SK-N-SH (cell line): ENCODE measurements around the gene MYL5. TPM values are rescaled to one million over a fixed set of nuclear protein-coding genes. Genes with fewer than 3 reads are reported as not detected.

Experiments
- CTCF ChIA-PET: fragments of 300-600, 350-600 bp; formaldehyde crosslinking; extraction: SDS; loops from one replicate; lab custom pipeline; 2021; lab: Yijun Ruan, JAX
- POLR2A ChIA-PET: fragments of 350-600 bp; sonication (Branson Sonifier 250); formaldehyde crosslinking; extraction: SDS; loops from one replicate; lab custom pipeline; 2020; ENCODE audit warnings: antibody characterized with exemption, inconsistent platforms; lab: Yijun Ruan, JAX
- DNase-seq: peaks from one replicate; pipeline ENCODE4 v3.0.0; 2012
- H2AFZ ChIP-seq: fragments of 200-600 bp; sonication (generic); 2 replicates; pipeline ENCODE4 v1.8.1; 2016; ENCODE audit warnings: antibody characterized with exemption, mild to moderate bottlenecking, low read depth
- H3F3A ChIP-seq: fragments of 200-600 bp; sonication (generic); replicated peaks from 2 replicates; pipeline ENCODE3; 2016; ENCODE audit warnings: antibody characterized with exemption, mild to moderate bottlenecking; ENCODE audit not compliant: insufficient read depth
- H3K27ac ChIP-seq, 2 experiments: fragments of 200-500 bp in 1 of 2; fragments of 200-600 bp in 1 of 2; sonication (Bioruptor generic) in 1 of 2; sonication (generic), shearing (Covaris generic) in 1 of 2; 2 replicates each; pipeline versions ENCODE4 v1.5.1 to v1.6.1; 2014 to 2016; ENCODE audit warnings: low read depth in 2 of 2, inconsistent platforms in 1 of 2, low read length in 1 of 2, mild to moderate bottlenecking in 1 of 2, mixed read lengths in 1 of 2
- H3K27me3 ChIP-seq: fragments of 200-600 bp; sonication (generic), shearing (Covaris generic); 2 replicates; pipeline ENCODE4 v1.6.1; 2016; ENCODE audit warnings: mixed run types; ENCODE audit not compliant: insufficient read depth
- H3K36me3 ChIP-seq, 2 experiments: fragments of 200-500 bp in 1 of 2; fragments of 200-600 bp in 1 of 2; sonication (Bioruptor generic) in 1 of 2; sonication (generic) in 1 of 2; replicated peaks in 1 of 2; 2 replicates each; pipeline versions ENCODE3 to v1.5.1; 2014 to 2016; ENCODE audit warnings: low read length in 1 of 2, mild to moderate bottlenecking in 1 of 2; ENCODE audit not compliant: insufficient read depth in 2 of 2, control insufficient read depth in 1 of 2
- H3K4me1 ChIP-seq, 2 experiments: fragments of 200-500 bp in 1 of 2; fragments of 200-600 bp in 1 of 2; sonication (Bioruptor generic) in 1 of 2; sonication (generic), shearing (Covaris generic) in 1 of 2; 2 replicates each; pipeline versions ENCODE4 v1.5.1 to v1.6.1; 2014 to 2016; ENCODE audit warnings: low read depth in 1 of 2, low read length in 1 of 2, mixed run types in 1 of 2; ENCODE audit not compliant: insufficient read depth in 2 of 2, control insufficient read depth in 1 of 2
- H3K4me2 ChIP-seq: fragments of 200-600 bp; sonication (generic), shearing (Covaris generic); 2 replicates; pipeline ENCODE4 v1.6.1; 2017; ENCODE audit warnings: mixed run types
- H3K4me3 ChIP-seq, 2 experiments: fragments of 200-500 bp in 1 of 2; fragments of 200-600 bp in 1 of 2; sonication (Bioruptor generic) in 1 of 2; sonication (generic), shearing (Covaris generic) in 1 of 2; 2 replicates each; pipeline versions ENCODE4 v1.5.1 to v1.8.1; 2014 to 2016; ENCODE audit warnings: low read depth in 2 of 2, inconsistent platforms in 1 of 2, low read length in 1 of 2, mild to moderate bottlenecking in 1 of 2, mixed read lengths in 1 of 2, moderate library complexity in 1 of 2
- H3K79me2 ChIP-seq: fragments of 200-600 bp; sonication (generic); 2 replicates; pipeline ENCODE4 v1.8.1; 2017; ENCODE audit warnings: mild to moderate bottlenecking; ENCODE audit not compliant: insufficient read depth
- H3K9ac ChIP-seq: fragments of 200-600 bp; sonication (generic); 2 replicates; pipeline ENCODE4 v1.6.1; 2017; ENCODE audit warnings: mixed run types
- H3K9me2 ChIP-seq: fragments of 200-600 bp; sonication (generic); 2 replicates; pipeline ENCODE4 v1.6.1; 2017; ENCODE audit warnings: mixed run types
- H3K9me3 ChIP-seq: fragments of 200-600 bp; sonication (generic); 2 replicates; pipeline ENCODE4 v1.6.1; 2017; ENCODE audit warnings: mixed run types, mild to moderate bottlenecking, moderate library complexity
- H4K20me1 ChIP-seq: fragments of 200-600 bp; sonication (generic); 2 replicates; pipeline ENCODE4 v1.6.1; 2017; ENCODE audit warnings: mild to moderate bottlenecking, mixed run types; ENCODE audit not compliant: insufficient read depth
- CHD2 ChIP-seq: fragments of 150-350 bp; IDR thresholded peaks from 2 replicates; pipeline ENCODE4 v1.6.1; 2018; ENCODE audit warnings: low read length; ENCODE audit not compliant: partially characterized antibody
- EZH2phosphoT487 ChIP-seq: fragments of 200-600 bp; sonication (generic); IDR thresholded peaks from 2 replicates; pipeline ENCODE4 v1.6.1; 2017; ENCODE audit warnings: low read depth, mixed run types, mild to moderate bottlenecking, antibody characterized with exemption, moderate library complexity, borderline replicate concordance
- MAX ChIP-seq: IDR thresholded peaks from 2 replicates; pipeline ENCODE4 v1.4.0; 2012; ENCODE audit warnings: low read depth
- MEF2A ChIP-seq: IDR thresholded peaks from 2 replicates; pipeline ENCODE4 v1.4.0; 2012; ENCODE audit warnings: low read depth, borderline replicate concordance
- MXI1 ChIP-seq: IDR thresholded peaks from 2 replicates; pipeline ENCODE4 v1.6.1; 2012; ENCODE audit warnings: mild to moderate bottlenecking, low read depth, low read length, improper control_type of control experiment
- POLR2AphosphoS5 ChIP-seq: IDR thresholded peaks from 2 replicates; pipeline ENCODE4 v1.6.1; 2012; ENCODE audit warnings: low read depth, low read length
- RCOR1 ChIP-seq: fragments of 150-350 bp; IDR thresholded peaks from 2 replicates; pipeline ENCODE4 v1.6.1; 2017; ENCODE audit warnings: antibody characterized with exemption, low read length
- SIN3A ChIP-seq: IDR thresholded peaks from 2 replicates; pipeline ENCODE4 v1.6.1; 2012; ENCODE audit warnings: low read depth, mild to moderate bottlenecking, low read length, moderate library complexity, borderline replicate concordance
- SMC3 ChIP-seq: IDR thresholded peaks from 2 replicates; pipeline ENCODE4 v1.6.1; 2012; ENCODE audit warnings: low read depth, low read length, improper control_type of control experiment
- TAF1 ChIP-seq: IDR thresholded peaks from 2 replicates; pipeline ENCODE4 v1.6.1; 2012; ENCODE audit warnings: low read depth, mild to moderate bottlenecking, low read length, moderate library complexity, borderline replicate concordance
- TEAD4 ChIP-seq: IDR thresholded peaks from 2 replicates; pipeline ENCODE4 v1.4.0; 2012; ENCODE audit warnings: mild to moderate bottlenecking, borderline replicate concordance; ENCODE audit not compliant: insufficient read depth
- USF1 ChIP-seq: IDR thresholded peaks from 2 replicates; pipeline ENCODE4 v1.4.0; 2012; ENCODE audit warnings: low read depth, borderline replicate concordance
- USF2 ChIP-seq: fragments of 150-350 bp; IDR thresholded peaks from 2 replicates; pipeline ENCODE4 v1.6.1; 2017; ENCODE audit warnings: antibody characterized with exemption, low read length, low read depth, borderline replicate concordance
- ZBTB33 ChIP-seq: IDR thresholded peaks from 2 replicates; pipeline ENCODE4 v1.4.0; 2012; ENCODE audit warnings: low read depth, borderline replicate concordance
- WGBS: methylation state at CpG from one replicate; pipeline ENCODE4 v1.1.6; 2017; ENCODE audit warnings: low lambda C conversion rate; 5-methylcytosine and 5-hydroxymethylcytosine counted together
- polyA plus RNA-seq, 3 experiments: library from polyadenylated mRNA; depleted of rRNA; stranded (reverse); fragments of >200 nt; gene quantifications; 2 replicates each; pipeline ENCODE4 v1.2.3, GENCODE V29; 2012

The MYL5 gene
- polyA plus RNA-seq, 1 of the 3 experiments (the other 2 are of a cell fraction), result 46.9 TPM

- Histone ChIP-seq H3F3A (no peaks in the 10 kb centered on the region), H3K4me2 (no peak overlapping the region), H3K27ac (no peak overlapping the region)
- TF ChIP-seq USF2 (no peak), TAF1 (no peak), USF1 (no peak), TEAD4 (no peak), EZH2phosphoT487 (no peak)
- TF ChIP-seq, all 33 proteins: peak for 0
- Histone ChIP-seq H3K9ac (no peak overlapping the region), H3K4me1 (peaks cover 0 to 14% of the 10 kb centered on the region in 2 experiments; a peak in 1 of 4 replicates), H3K27me3 (peaks cover 13% of the 10 kb centered on the region; the same call in 1 of the 2 replicates), H3K36me3 (no peaks in the 10 kb centered on the region), H2AFZ (no peak overlapping the region), H3K4me3 (no peak overlapping the region), H3K9me3 (no peaks in the 10 kb centered on the region), H4K20me1 (no peaks in the 10 kb centered on the region), H3K9me2 (no peaks in the 10 kb centered on the region), H3K79me2 (no peaks in the 10 kb centered on the region)
- POLR2A ChIA-PET, result no interaction called here
- no peak for DNase-seq
- CTCF ChIA-PET, result interaction anchor here (0.8 kb wide), 1 partner anchor 14 kb away, joined by 3 read pairs; no protein-coding TSS in a partner anchor
- 70% methylated on average over 20 of the region's 26 CpGs for WGBS
Measured at GRCh38 chr4:655464-656151, 18.7 kb upstream of the MYL5 start.

GRCh38 chr4:656436-657337 is 17.7 kb upstream of the MYL5 start:
- ChIA-PET CTCF (interaction anchor here (0.8 to 1.0 kb wide), 2 partner anchors 13 to 27 kb away, joined by 3 read pairs; no protein-coding TSS in a partner anchor), POLR2A (interaction anchor here (0.7 kb wide), 1 partner anchor 53 kb away, joined by 3 read pairs; no protein-coding TSS in a partner anchor)
- H3K4me1 ChIP-seq, result peaks cover 0 to 14% of the 10 kb centered on the region in 2 experiments; a peak in 1 of 4 replicates
- 0 out of 2 replicates have a peak, but pooled peaks cover 6% of the 10 kb centered on the region for H3K27me3 ChIP-seq
- 32% methylated on average over 17 of the region's 58 CpGs for WGBS
- H2AFZ ChIP-seq, result no peak overlapping the region
- no peaks in the 10 kb centered on the region for H4K20me1 ChIP-seq
- no peak overlapping the region for H3K9ac ChIP-seq
- H3K27ac ChIP-seq, result no peak overlapping the region; a peak in 1 of 4 replicates
- DNase-seq, result peak; percentile 81
- no peaks in the 10 kb centered on the region for H3K9me2 ChIP-seq
- no peak overlapping the region; a peak in 1 of 4 replicates for H3K4me3 ChIP-seq
- H3K36me3 ChIP-seq, result no peaks in the 10 kb centered on the region
- H3K4me2 ChIP-seq, result no peak overlapping the region
- H3K9me3 ChIP-seq, result no peaks in the 10 kb centered on the region
- no peaks in the 10 kb centered on the region for H3F3A ChIP-seq
- no peaks in the 10 kb centered on the region for H3K79me2 ChIP-seq
- TF ChIP-seq MAX (no peak), SMC3 (no peak), USF1 (no peak), ZBTB33 (no peak), MEF2A (no peak), POLR2AphosphoS5 (no peak), EZH2phosphoT487 (no peak), SIN3A (no peak), MXI1 (no peak), CHD2 (no peak), RCOR1 (no peak), TEAD4 (no peak), TAF1 (no peak)
